GM18526 (cell line): Measurements from ENCODE around the gene SPPL2A.

Source experiments
- POLR2A ChIP-seq: IDR thresholded peaks from 3 replicates; pipeline ENCODE4 v1.6.1; 2011; ENCODE audit not compliant: insufficient read length; ENCODE audit errors: extremely low read depth

SPPL2A gene

DNA sequence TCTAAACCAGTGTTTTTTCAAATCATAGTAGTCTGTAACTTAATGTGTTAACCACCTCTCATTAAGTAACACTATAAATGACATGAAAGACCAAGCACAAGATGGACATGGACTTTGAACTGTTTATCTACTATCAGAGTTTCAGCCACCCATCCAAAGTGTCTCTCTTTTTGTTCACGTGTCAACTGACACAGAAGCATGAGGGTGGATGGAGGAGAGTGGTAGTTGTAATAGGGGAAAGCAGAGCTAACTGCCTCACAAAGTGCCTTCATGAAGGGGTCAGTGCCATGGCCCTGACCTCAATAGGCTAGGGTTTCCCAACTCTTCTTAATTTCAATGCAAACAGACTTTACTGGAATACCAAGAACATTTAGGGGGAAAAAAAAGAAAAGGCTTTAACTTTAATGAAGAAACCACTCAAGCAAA is 46.8 kb downstream of the SPPL2A start:
- no peak for TF ChIP-seq POLR2A

DNA sequence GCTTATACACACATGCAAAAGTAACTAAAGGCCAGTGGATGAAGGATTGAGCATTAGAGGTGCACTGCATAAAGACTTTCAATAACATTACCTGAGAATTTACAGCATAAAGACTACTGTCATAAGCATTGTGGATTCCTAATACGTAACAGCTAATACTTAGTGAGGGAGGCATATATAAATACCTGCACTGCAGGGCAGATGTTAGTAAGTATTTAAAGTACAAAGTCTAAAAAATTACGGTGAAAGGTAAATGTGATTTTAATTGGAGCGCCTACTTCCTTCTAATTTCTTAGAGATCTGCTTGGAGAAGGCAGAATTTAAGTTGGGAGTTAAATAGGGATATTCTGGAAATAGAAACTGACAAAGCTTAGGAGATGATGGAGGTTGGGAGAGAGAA is 53.5 kb downstream of the SPPL2A start:
- no peak for TF ChIP-seq POLR2A

- no peak for TF ChIP-seq POLR2A
Measured at GRCh38 chr15:50710585-50710984, 54.9 kb downstream of the SPPL2A start.

DNA sequence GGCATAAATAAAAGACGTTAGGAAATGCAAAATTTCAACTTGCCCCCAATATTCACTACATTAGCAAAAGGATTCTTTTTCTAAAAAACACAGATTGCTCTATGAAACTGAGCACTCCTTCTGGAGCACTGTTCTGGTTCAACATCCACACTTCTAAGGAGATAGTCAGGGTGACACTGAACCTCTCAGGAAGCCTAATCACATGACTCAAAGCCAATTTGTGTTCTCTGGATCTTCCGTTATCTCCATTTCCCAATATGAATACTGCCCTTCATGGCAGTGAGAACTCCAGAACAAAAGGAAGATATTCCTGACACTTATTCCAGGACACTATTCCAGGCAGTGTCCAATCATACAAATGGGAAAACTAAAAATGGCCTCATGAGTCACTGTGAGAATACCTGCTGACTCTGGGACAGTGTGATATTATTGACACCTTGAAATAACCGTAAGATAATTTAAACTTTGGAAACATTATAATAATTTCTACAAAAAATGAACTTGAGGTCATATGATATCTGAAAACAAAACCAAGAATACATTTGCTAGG is 57.6 kb downstream of the SPPL2A start:
- no peak for TF ChIP-seq POLR2A

DNA sequence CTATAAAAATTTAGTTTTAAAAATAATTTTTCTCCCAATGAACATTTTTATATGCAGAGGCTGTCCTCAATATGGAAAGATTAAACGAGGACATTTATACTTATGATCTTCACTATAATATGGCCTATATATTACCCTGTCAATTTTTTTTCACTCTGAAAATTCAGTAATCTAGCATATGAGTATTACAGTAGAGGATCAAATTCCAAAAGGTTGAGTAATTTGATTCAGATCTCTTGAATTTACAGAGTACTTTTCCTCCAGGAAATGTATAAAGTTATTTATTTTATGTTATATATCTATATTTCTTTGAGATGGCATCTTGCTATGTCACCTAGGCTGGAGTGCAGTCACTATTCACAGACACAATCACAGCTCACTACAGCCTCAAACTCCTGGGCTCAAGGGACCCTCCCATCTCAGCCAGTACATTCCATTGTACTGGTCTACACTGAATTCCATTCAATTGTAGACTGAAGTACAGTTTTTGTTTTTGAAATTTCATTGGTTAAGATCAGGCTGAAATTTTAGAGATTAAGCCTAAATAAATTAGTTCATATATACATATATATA is 62.7 kb downstream of the SPPL2A start:
- no peak for TF ChIP-seq POLR2A

- TF ChIP-seq POLR2A: no peak
Measured at GRCh38 chr15:50698101-50698500, 67.4 kb downstream of the SPPL2A start.

GRCh38 chr15:50697109-50697797 is 68.3 kb downstream of the SPPL2A start:
- TF ChIP-seq POLR2A: no peak

DNA sequence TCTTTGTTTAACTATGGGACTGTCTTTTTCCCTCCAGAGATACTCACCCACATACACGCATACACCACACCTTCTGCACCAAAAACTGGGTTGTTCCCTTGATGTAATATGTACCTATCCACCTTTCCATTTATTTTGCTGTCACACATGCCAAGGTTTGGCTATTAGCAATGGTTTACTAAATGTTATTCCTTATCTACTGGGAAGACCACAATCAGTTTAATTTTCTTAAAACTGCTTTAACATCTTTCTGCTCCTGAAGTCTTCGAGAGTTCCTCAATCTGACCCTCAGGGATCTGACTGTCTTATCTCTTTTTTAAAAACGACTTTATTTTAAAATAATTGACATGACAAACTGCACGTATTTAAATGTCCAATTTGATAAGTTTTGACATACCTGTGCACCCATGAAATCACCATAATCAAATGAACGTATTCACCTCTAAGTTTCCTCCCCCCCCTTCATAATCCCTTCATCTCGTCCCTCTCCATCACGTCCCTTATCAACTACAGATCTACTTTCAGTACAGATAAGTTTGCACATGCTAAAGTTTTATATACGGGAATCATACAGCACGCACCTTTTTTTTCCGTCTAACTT is 78.1 kb downstream of the SPPL2A start:
- no peak for TF ChIP-seq POLR2A

- peak; percentile 82 for TF ChIP-seq POLR2A
Measured at GRCh38 chr15:50686469-50687301, 78.8 kb downstream of the SPPL2A start, which contains the start of gene TRPM7. Gene TRPM7, minus strand, starts transcription at chr15:50686797. Its CDS starts 264 bp downstream, at chr15:50686533.

GRCh38 chr15:50685976-50686468 is 79.5 kb downstream of the SPPL2A start:
- TF ChIP-seq POLR2A: no peak

GRCh38 chr15:50685191-50685975 is 80.1 kb downstream of the SPPL2A start:
- no peak for TF ChIP-seq POLR2A

DNA sequence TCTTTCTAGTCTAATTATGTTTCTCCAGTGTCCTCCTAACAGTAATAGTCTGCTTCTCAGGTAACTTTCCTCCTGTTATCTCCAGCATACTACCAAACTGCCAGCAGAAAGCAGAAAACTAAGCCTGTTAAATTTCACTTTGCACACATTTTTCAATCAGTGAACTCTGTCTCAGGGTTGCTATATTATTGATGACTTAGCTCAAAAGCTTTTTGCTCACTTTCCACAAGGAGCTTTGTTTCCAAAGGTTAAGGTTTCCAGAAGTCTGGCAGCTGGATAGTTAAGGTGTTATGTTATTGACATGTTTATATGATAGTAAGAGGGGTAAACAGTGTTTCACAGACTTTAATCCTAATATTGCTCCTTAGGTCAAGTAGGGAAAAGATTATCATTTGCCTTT is 84.0 kb downstream of the SPPL2A start:
- TF ChIP-seq POLR2A: no peak

GRCh38 chr15:50676799-50677483 is 88.6 kb downstream of the SPPL2A start:
- TF ChIP-seq POLR2A: no peak
